ENCODE data around the gene TAP1.
A peak's percentile ranks its signal among the peaks of the same experiment; 100 is the strongest.
"Not testable (repeated sequence)": the region's sequence is repeated elsewhere in the genome, so short reads cannot be mapped to it uniquely, and the experiment has no call there.

TAP1 gene

GRCh38 chr6:32853541-32854375 lies at the start of gene TAP1, which contains the start of gene PSMB9:
Gene TAP1 (minus strand): TSS chr6:32853704. CDS start chr6:32853636, 68 bp downstream.
Gene PSMB9 (plus strand): TSS chr6:32854192. CDS start chr6:32854230, 38 bp downstream.
- peak; percentile 92 for DNase-seq

- no peak for DNase-seq
Measured at GRCh38 chr6:32895006-32895345, 41.5 kb upstream of the TAP1 start.

- DNase-seq, result peak; percentile 92
Measured at GRCh38 chr6:32894085-32895005, 40.8 kb upstream of the TAP1 start.

GRCh38 chr6:32890831-32891230 lies 37.3 kb upstream of the TAP1 start:
- DNase-seq, result no peak

GRCh38 chr6:32889533-32889932 lies 36.0 kb upstream of the TAP1 start:
- no peak for DNase-seq

- no peak for DNase-seq
Measured at GRCh38 chr6:32888576-32888975, 35.1 kb upstream of the TAP1 start.

- DNase-seq, result no peak
Measured at GRCh38 chr6:32887616-32888015, 34.1 kb upstream of the TAP1 start.

- DNase-seq, result no peak
Measured at GRCh38 chr6:32886681-32887383, 33.3 kb upstream of the TAP1 start.

- DNase-seq, result peak; percentile 87
Measured at GRCh38 chr6:32885698-32886286, 32.3 kb upstream of the TAP1 start.

GRCh38 chr6:32883789-32884188 lies 30.3 kb upstream of the TAP1 start:
- DNase-seq, result no peak

- DNase-seq, result no peak
Measured at GRCh38 chr6:32882879-32883250, 29.4 kb upstream of the TAP1 start.

- not testable (repeated sequence) for DNase-seq
Measured at GRCh38 chr6:32880962-32881361, 27.5 kb upstream of the TAP1 start.

GRCh38 chr6:32879691-32880090 lies 26.2 kb upstream of the TAP1 start:
- DNase-seq, result no peak

GRCh38 chr6:32876603-32877002 lies 23.1 kb upstream of the TAP1 start:
- no peak for DNase-seq

- DNase-seq, result not testable (repeated sequence)
Measured at GRCh38 chr6:32873947-32874346, 20.4 kb upstream of the TAP1 start.

GRCh38 chr6:32868257-32868788 lies 14.8 kb upstream of the TAP1 start:
- DNase-seq, result peak; percentile 86

- DNase-seq, result no peak
Measured at GRCh38 chr6:32867554-32868256, 14.2 kb upstream of the TAP1 start.

GRCh38 chr6:32867022-32867477 lies 13.5 kb upstream of the TAP1 start:
- DNase-seq, result no peak

- no peak for DNase-seq
Measured at GRCh38 chr6:32865724-32866443, 12.4 kb upstream of the TAP1 start.

GRCh38 chr6:32862725-32863124 lies 9.2 kb upstream of the TAP1 start:
- DNase-seq, result no peak

GRCh38 chr6:32860674-32861073 lies 7.2 kb upstream of the TAP1 start:
- DNase-seq, result no peak
